ENCODE measurements around the gene SLC25A27. TPM values are rescaled to one million over a fixed set of nuclear protein-coding genes. Genes with fewer than 3 reads are reported as not detected.

SLC25A27 gene
- total and polyA plus RNA-seq, 11 donors, result 2.5 to 23.3 (median 10.5) TPM

GRCh38 chr6:46719099-46719498, 66.3 kb downstream of the SLC25A27 start:
- no peaks in the 10 kb centered on the region for H3K9me3 ChIP-seq
- TF ChIP-seq POLR2A (IDR thresholded peaks at IDR 0.05) (no peak), CTCF (IDR thresholded peaks at IDR 0.05) (no peak)
- peaks cover 0 to 6% (median 0%) of the 10 kb centered on the region in 9 donors for H3K27me3 ChIP-seq
- intact Hi-C loops (cut with DNase I), result no loop called here
- no peak overlapping the region for H3K27ac ChIP-seq
- DNase-seq, result no peak
- H3K4me1 ChIP-seq, result no peaks in the 10 kb centered on the region
- no peak for ATAC-seq
- no peaks in the 10 kb centered on the region for H3K36me3 ChIP-seq
- H3K4me3 ChIP-seq, result no peak overlapping the region
- WGBS, 4 donors, result 49 to 74% (median 55%) methylated on average over 1 of the region's 1 CpG

- Histone ChIP-seq H3K9me3 (no peaks in the 10 kb centered on the region), H3K4me3 (no peak overlapping the region), H3K27ac (no peak overlapping the region), H3K36me3 (no peaks in the 10 kb centered on the region), H3K27me3 (peaks cover 0 to 13% (median 0%) of the 10 kb centered on the region in 9 donors), H3K4me1 (no peaks in the 10 kb centered on the region)
- TF ChIP-seq POLR2A (IDR thresholded peaks at IDR 0.05), result no peak
- TF ChIP-seq CTCF (IDR thresholded peaks at IDR 0.05), result no peak
- DNase-seq, result no peak
- WGBS, 4 donors, result 56 to 87% (median 73%) methylated on average over 1 of the region's 1 CpG
- no peak for ATAC-seq
- intact Hi-C loops (cut with DNase I), result no loop called here
Observed at GRCh38 chr6:46720401-46720800, 67.6 kb downstream of the SLC25A27 start.

Other genes with a start within 250 kb of the SLC25A27 start
- gene RCAN2, start 161.5 kb upstream of the SLC25A27 start, total RNA-seq, result 100 to 1,000 TPM; 224 to 331 (median 315) TPM
- gene RCAN2, start 161.5 kb upstream of the SLC25A27 start, polyA plus RNA-seq, result 100 to 1,000 TPM in 1 of 2 donors, 10 to 100 TPM in 1; 86.4 to 138 TPM
- 10 to 100 TPM in 1 of 9 donors, 1 to 10 TPM in 8; 3.4 to 10.5 (median 6.1) TPM for gene CYP39A1, start 157 bp upstream of the SLC25A27 start, total RNA-seq
- gene CYP39A1, start 157 bp upstream of the SLC25A27 start, polyA plus RNA-seq, result 1 to 10 TPM; 2.9 to 4.0 TPM
- gene TDRD6, start 34.9 kb downstream of the SLC25A27 start, total RNA-seq, result 1 to 10 TPM in 2 of 9 donors, under 1 TPM in 7; 0.12 to 1.5 (median 0.58) TPM
- under 1 TPM; 0.08 to 0.42 TPM for gene TDRD6, start 34.9 kb downstream of the SLC25A27 start, polyA plus RNA-seq
- gene PLA2G7, start 82.4 kb downstream of the SLC25A27 start, total RNA-seq, result 10 to 100 TPM in 1 of 9 donors, 1 to 10 TPM in 1, under 1 TPM in 5, not detected in 2; 0.19 to 10.8 (median 0.58) TPM
- gene PLA2G7, start 82.4 kb downstream of the SLC25A27 start, polyA plus RNA-seq, result under 1 TPM in 1 of 2 donors, not detected in 1; 0.26 TPM
- not detected for gene ANKRD66, start 94.0 kb downstream of the SLC25A27 start, total RNA-seq
- gene ANKRD66, start 94.0 kb downstream of the SLC25A27 start, polyA plus RNA-seq, result not detected
- not detected for gene MEP1A, start 140.4 kb downstream of the SLC25A27 start, total RNA-seq
- not detected for gene MEP1A, start 140.4 kb downstream of the SLC25A27 start, polyA plus RNA-seq

All from heart left ventricle (tissue), 16 donors.